NCI-H524 treated with DMSO at 0.1 percent for 48 hours (cell line): ENCODE measurements around the gene RPL7L1.

ENCODE experiments used
- DNase-seq: peaks from one replicate; lab custom pipeline; 2025; lab: John Stamatoyannopoulos, UW

The RPL7L1 gene

DNA sequence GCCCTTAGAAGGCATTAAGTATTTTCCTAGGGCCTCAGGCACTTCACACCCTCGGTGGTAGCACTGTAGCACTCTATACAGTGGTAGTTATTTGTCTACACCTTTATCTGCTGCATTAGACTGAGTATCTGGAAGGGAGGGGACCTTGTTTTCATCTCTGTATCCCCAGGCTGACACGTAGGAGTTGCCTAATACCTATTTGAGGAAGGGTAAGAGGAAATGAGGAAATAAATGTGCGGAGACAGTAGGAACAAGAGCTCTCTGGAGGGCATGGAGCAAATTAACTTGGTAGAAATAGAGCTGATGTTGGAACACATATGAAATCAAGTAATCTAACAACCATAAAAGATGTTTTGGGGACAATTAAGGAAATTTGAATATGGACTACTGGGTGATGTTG, 53.8 kb downstream of the RPL7L1 start:
- no peak for DNase-seq

DNA sequence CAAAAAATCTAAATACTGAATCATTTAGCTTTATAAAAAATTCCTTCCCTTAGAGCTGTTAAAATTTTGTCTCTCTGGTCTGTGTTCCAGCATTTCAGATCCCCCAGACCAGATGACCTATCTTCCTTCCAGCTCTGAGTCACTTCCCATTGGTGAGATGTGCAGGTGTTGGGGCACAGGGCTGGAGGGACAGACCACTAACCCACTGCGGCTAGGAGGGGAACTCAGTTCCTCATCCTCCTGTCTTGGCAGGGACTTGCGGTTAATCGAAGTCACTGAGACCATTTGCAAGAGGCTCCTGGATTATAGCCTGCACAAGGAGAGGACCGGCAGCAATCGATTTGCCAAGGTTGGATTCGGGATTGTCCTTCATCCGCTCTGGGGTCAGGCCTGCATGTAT, 55.9 kb downstream of the RPL7L1 start:
- DNase-seq: no peak

DNA sequence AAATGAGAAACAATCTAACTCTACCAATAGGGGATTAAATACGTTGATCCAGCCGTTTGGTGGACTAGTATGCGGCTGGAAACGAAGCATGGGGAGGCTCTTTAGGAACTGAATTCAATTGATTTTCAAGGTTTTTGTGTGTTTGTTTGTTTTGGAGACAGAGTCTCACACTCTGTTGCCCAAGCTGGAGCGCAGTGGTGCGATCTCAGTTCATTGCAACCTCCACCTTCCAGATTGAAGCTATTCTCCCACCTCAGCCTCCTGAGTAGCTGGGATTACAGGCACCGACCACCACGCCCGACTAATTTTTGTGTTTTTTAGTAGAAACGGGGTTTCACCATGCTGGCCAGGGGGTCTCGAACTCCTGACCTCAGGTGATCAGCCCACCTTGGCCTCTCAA, 57.0 kb downstream of the RPL7L1 start:
- no peak for DNase-seq

DNA sequence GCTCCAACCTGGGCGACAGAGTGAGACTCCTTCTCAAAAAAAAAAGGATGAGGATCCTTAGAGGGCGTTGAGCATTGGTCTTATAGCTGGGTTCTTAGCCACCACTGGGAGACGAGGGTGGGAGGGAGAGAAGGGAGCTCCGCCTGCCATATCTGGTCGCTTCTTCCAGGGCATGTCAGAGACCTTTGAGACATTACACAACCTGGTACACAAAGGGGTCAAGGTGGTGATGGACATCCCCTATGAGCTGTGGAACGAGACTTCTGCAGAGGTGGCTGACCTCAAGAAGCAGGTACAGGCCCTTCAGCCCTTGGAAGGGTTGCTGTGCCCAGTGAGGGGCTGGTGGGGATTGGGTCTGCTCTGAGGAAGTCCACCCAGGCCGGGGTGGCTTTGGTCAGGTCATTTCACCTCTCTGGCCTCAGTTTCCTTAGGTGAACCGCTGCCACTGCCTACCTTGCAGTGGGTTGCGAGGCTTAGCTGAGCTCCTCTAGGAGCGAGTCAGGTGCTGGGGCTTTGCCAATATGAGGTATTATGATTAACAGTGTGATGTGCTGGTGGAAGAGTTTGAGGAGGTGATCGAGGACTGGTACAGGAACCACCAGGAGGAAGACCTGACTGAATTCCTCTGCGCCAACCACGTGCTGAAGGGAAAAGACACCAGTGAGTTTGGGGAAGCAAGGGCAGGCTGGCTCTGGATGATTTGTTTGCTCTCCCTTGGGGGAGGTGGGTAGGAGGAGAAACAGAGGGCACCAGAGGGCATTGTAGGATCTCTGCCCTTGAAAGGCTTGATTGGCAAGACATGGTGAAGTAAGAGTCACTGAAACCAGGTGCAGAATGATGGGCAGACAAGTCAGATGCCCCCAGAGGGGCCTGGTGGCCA, 58.4 kb downstream of the RPL7L1 start:
- no peak for DNase-seq

DNA sequence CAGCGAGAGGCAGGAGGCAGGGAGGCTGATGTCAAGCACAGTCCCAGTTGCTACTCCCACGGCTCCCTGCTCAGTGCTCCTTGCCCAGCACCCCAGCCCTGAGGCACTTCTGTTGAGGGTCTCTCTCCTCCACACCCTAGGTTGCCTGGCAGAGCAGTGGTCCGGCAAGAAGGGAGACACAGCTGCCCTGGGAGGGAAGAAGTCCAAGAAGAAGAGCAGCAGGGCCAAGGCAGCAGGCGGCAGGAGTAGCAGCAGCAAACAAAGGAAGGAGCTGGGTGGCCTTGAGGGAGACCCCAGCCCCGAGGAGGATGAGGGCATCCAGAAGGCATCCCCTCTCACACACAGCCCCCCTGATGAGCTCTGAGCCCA, 59.0 kb downstream of the RPL7L1 start:
- DNase-seq: no peak

DNA sequence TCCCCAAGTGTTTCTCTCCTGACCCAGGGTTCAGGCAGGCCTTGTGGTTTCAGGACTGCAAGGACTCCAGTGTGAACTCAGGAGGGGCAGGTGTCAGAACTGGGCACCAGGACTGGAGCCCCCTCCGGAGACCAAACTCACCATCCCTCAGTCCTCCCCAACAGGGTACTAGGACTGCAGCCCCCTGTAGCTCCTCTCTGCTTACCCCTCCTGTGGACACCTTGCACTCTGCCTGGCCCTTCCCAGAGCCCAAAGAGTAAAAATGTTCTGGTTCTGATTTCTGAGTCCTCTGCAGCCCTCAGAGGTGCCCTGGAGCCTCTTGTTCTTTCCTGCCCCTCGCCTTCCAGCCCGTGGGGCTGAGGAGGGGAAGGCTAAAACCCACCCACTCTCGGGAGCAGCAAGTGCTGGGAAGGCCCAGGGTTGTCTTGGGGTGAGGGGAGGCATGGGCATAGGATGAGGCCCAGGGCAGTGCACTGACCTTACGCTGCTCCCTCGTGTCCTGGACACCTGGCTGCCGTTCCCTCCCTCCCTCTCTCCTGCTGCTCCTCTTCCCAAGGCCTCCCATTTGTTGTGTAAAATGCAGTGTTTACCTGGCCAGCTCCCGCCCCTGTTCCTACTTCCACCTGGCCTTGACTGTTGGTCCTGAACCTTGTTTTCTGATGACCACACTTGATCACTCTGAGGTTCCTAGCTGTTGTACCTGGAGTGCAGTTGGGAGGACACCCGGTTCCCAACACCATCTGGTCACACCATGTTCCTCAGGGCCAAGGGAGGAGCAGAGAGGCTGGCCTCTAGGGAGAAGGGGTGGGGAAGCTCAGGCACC, 59.8 kb downstream of the RPL7L1 start:
- no peak for DNase-seq
